Panc1 (cell line): ENCODE results near the gene AMBRA1. TPM values are rescaled to one million over a fixed set of nuclear protein-coding genes. Genes with fewer than 3 reads are reported as not detected.

Experiments used
- ATAC-seq: fragments of 200-7000 bp; cut with Tn5 transposase; 2 replicates; pipeline ENCODE4 v1.9.1; 2020; ENCODE audit warnings: mild to moderate bottlenecking, moderate library complexity
- BruUV-seq: library from RNA; stranded (reverse); fragments of 400-500 nt; replicated peaks from 2 replicates; lab custom pipeline; 2021; lab: Mats Ljungman, UMichigan
- CTCF ChIA-PET: fragments of 300-600 bp; sonication (Branson Sonifier 250); formaldehyde crosslinking; loops from one replicate; lab custom pipeline; 2022; ENCODE audit warnings: antibody characterized with exemption; lab: Charles Lee
- POLR2A ChIA-PET: fragments of 300-600 bp; sonication (Branson Sonifier 250); formaldehyde crosslinking; loops from one replicate; lab custom pipeline; 2022; ENCODE audit warnings: antibody characterized with exemption; lab: Charles Lee
- DNase-seq: peaks from one replicate; pipeline ENCODE4 v3.0.0-alpha.2; 2010; ENCODE audit warnings: low read depth, low spot score
- H3K27ac ChIP-seq: 2 replicates; pipeline ENCODE4 v1.5.1; 2011; ENCODE audit warnings: mild to moderate bottlenecking, low read length, inconsistent platforms
- H3K27me3 ChIP-seq: fragments of 200-500 bp; sonication (Bioruptor generic); 2 replicates; pipeline ENCODE4 v1.6.0; 2014; ENCODE audit warnings: low read length, inconsistent platforms; ENCODE audit not compliant: control insufficient read depth, insufficient read depth
- H3K36me3 ChIP-seq: fragments of 200-500 bp; sonication (Bioruptor generic); 2 replicates; pipeline ENCODE4 v1.5.1; 2014; ENCODE audit warnings: inconsistent platforms, mild to moderate bottlenecking, low read length, moderate library complexity; ENCODE audit not compliant: control insufficient read depth, insufficient read depth
- H3K4me1 ChIP-seq: 2 replicates; pipeline ENCODE4 v1.5.1; 2011; ENCODE audit warnings: inconsistent platforms, mild to moderate bottlenecking, low read length, moderate library complexity; ENCODE audit not compliant: control insufficient read depth, insufficient read depth
- H3K4me3 ChIP-seq, 2 experiments: 2 replicates each; pipeline ENCODE4 v1.5.1; 2011 to 2012; ENCODE audit warnings: low read depth in 2 of 2, low read length in 2 of 2, mild to moderate bottlenecking in 2 of 2, inconsistent platforms in 1 of 2, moderate library complexity in 1 of 2
- H3K9me3 ChIP-seq: fragments of 200-500 bp; sonication (Bioruptor generic); 2 replicates; pipeline ENCODE4 v1.5.1; 2014; ENCODE audit warnings: low read depth, mild to moderate bottlenecking, inconsistent platforms, low read length, moderate library complexity; ENCODE audit not compliant: control insufficient read depth, insufficient read depth
- CTCF ChIP-seq: fragments of 450-650 bp; IDR thresholded peaks from 2 replicates; pipeline ENCODE4 v1.5.1; 2017; ENCODE audit warnings: mild to moderate bottlenecking
- POLR2AphosphoS5 ChIP-seq: IDR thresholded peaks from 2 replicates; pipeline ENCODE4 v1.6.1; 2012; ENCODE audit warnings: mild to moderate bottlenecking, low read depth, low read length, moderate library complexity
- SIN3A ChIP-seq: IDR thresholded peaks from 2 replicates; pipeline ENCODE4 v1.6.1; 2012; ENCODE audit warnings: low read depth, mild to moderate bottlenecking, low read length, moderate library complexity, borderline replicate concordance; ENCODE audit not compliant: insufficient read depth
- TCF7L2 ChIP-seq: IDR thresholded peaks from 2 replicates; pipeline ENCODE4 v1.6.1; 2011; ENCODE audit warnings: mild to moderate bottlenecking, low read depth, low read length, inconsistent platforms
- in situ Hi-C: cut with HindIII; loops from 2 replicates; pipeline ENCODE4 v1.10.0; 2016; ENCODE audit warnings: low sequenced_read_pairs, low pct_unique_long_range_greater_than_20kb
- intact Hi-C: fragments of 100-400 bp; cut with micrococcal nuclease; formaldehyde crosslinking; loops from one replicate; pipeline ENCODE4 v1.10.0; 2022; ENCODE audit not compliant: unreplicated experiment
- total RNA-seq: library from RNA; stranded (reverse); gene quantifications from one replicate; pipeline ENCODE4 v1.2.1, GENCODE V29; 2021; ENCODE audit not compliant: unreplicated experiment
- TF ChIP-seq, protein P1 (sequence below), 2 experiments: IDR thresholded peaks; 2 replicates each; pipeline ENCODE4 v1.6.1; 2011 to 2012; ENCODE audit warnings: low read depth in 2 of 2, control low read depth in 1 of 2, low read length in 1 of 2, mild to moderate bottlenecking in 1 of 2, moderate library complexity in 1 of 2; ENCODE audit not compliant: insufficient read depth in 1 of 2

Gene AMBRA1
- total RNA-seq, 1 experiment from 2014 or later, result 40.0 TPM

- no peak overlapping the region for H3K4me3 ChIP-seq
- no TSS peak for BruUV-seq
- intact Hi-C loops (no loop called here), in situ Hi-C loops (no loop called here)
- DNase-seq (no peak), ATAC-seq (no peak)
- H3K27ac ChIP-seq, result no peak overlapping the region
- TF ChIP-seq, protein P1, sequence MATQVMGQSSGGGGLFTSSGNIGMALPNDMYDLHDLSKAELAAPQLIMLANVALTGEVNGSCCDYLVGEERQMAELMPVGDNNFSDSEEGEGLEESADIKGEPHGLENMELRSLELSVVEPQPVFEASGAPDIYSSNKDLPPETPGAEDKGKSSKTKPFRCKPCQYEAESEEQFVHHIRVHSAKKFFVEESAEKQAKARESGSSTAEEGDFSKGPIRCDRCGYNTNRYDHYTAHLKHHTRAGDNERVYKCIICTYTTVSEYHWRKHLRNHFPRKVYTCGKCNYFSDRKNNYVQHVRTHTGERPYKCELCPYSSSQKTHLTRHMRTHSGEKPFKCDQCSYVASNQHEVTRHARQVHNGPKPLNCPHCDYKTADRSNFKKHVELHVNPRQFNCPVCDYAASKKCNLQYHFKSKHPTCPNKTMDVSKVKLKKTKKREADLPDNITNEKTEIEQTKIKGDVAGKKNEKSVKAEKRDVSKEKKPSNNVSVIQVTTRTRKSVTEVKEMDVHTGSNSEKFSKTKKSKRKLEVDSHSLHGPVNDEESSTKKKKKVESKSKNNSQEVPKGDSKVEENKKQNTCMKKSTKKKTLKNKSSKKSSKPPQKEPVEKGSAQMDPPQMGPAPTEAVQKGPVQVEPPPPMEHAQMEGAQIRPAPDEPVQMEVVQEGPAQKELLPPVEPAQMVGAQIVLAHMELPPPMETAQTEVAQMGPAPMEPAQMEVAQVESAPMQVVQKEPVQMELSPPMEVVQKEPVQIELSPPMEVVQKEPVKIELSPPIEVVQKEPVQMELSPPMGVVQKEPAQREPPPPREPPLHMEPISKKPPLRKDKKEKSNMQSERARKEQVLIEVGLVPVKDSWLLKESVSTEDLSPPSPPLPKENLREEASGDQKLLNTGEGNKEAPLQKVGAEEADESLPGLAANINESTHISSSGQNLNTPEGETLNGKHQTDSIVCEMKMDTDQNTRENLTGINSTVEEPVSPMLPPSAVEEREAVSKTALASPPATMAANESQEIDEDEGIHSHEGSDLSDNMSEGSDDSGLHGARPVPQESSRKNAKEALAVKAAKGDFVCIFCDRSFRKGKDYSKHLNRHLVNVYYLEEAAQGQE (IDR thresholded peaks at IDR 0.05; ENCODE audit: insufficient read depth in 1 of 2, low read depth in 2 of 2, low read length in 1 of 2), result no peak
- TF ChIP-seq CTCF (no peak), SIN3A (no peak), TCF7L2 (no peak), POLR2AphosphoS5 (no peak)
- H3K4me1 ChIP-seq, result no peaks in the 10 kb centered on the region
- H3K27me3 ChIP-seq, result no peaks in the 10 kb centered on the region
- H3K9me3 ChIP-seq, result no peaks in the 10 kb centered on the region
- ChIA-PET POLR2A (no interaction called here), CTCF (no interaction called here)
- H3K36me3 ChIP-seq, result no peaks in the 10 kb centered on the region
Observed at GRCh38 chr11:46461461-46461927, 132.3 kb downstream of the AMBRA1 start.

GRCh38 chr11:46458491-46458890 lies 135.3 kb downstream of the AMBRA1 start:
- Histone ChIP-seq H3K9me3 (no peaks in the 10 kb centered on the region), H3K27ac (no peak overlapping the region), H3K4me3 (no peak overlapping the region), H3K4me1 (no peaks in the 10 kb centered on the region), H3K27me3 (no peaks in the 10 kb centered on the region), H3K36me3 (no peaks in the 10 kb centered on the region)
- TF ChIP-seq CTCF, result no peak
- ATAC-seq (no peak), DNase-seq (no peak)
- CTCF ChIA-PET, result no interaction called here
- no TSS peak for BruUV-seq
- in situ Hi-C loops (no loop called here), intact Hi-C loops (no loop called here)
- POLR2A ChIA-PET, result no interaction called here
